Keratinocyte (primary cell): ENCODE measurements around the gene CNTRL.

Experiments used
- CTCF ChIP-seq, 3 experiments: IDR thresholded peaks in 1 of 3; conservative IDR thresholded peaks in 1 of 3; optimal IDR thresholded peaks in 1 of 3; 2 replicates in 2 of 3; 3 replicates in 1 of 3; pipeline versions ENCODE3 to v1.5.1; 2011; ENCODE audit warnings: low read length in 3 of 3, mild to moderate bottlenecking in 3 of 3, moderate library complexity in 2 of 3, control low read depth in 1 of 3, inconsistent platforms in 1 of 3; ENCODE audit not compliant: insufficient read depth in 2 of 3; ENCODE audit errors: extremely low read depth in 1 of 3
- EZH2 ChIP-seq: IDR thresholded peaks from one replicate; pipeline ENCODE4 v1.6.1; 2012; ENCODE audit warnings: inconsistent platforms, mild to moderate bottlenecking, low read length, moderate library complexity

GRCh38 chr9:121183666-121184423, 109.1 kb downstream of the CNTRL start:
- TF ChIP-seq CTCF (optimal IDR thresholded peaks at IDR 0.05 in 1 of 3, IDR thresholded peaks at IDR 0.05 in 1 of 3, conservative IDR thresholded peaks at IDR 0.05 in 1 of 3; ENCODE audit: extremely low read depth in 1 of 3, insufficient read depth in 2 of 3, low read length in 3 of 3): no peak
- TF ChIP-seq EZH2: no peak
